NCI-H1436 treated with DMSO at 0.1 percent for 48 hours (cell line): Measurements from ENCODE around the gene TMC1.

Source experiments
- DNase-seq: peaks from one replicate; lab custom pipeline; 2025; lab: John Stamatoyannopoulos, UW

The TMC1 gene

GRCh38 chr9:72874344-72874743 is 352.9 kb downstream of the TMC1 start:
- no peak for DNase-seq

GRCh38 chr9:72875221-72875620 is 353.8 kb downstream of the TMC1 start:
- DNase-seq = no peak

- DNase-seq = no peak
Measured at GRCh38 chr9:72880821-72881220, 359.4 kb downstream of the TMC1 start.

GRCh38 chr9:72882117-72882775 is 360.8 kb downstream of the TMC1 start:
- DNase-seq = no peak

- no peak for DNase-seq
Measured at GRCh38 chr9:72883875-72884274, 362.5 kb downstream of the TMC1 start.

- DNase-seq = no peak
Measured at GRCh38 chr9:72884508-72884907, 363.1 kb downstream of the TMC1 start.
